Fibroblast of lung (primary cell): ENCODE measurements around the gene SLC66A2. TPM values are rescaled to one million over a fixed set of nuclear protein-coding genes. Genes with fewer than 3 reads are reported as not detected.

Source experiments
- DNase-seq, 2 donors: peaks; one replicate each; pipeline versions ENCODE4 v3.0.0 to v3.0.0-alpha.2; 2010; ENCODE audit warnings: low read depth in 2 of 2
- H2AFZ ChIP-seq: 2 replicates; pipeline ENCODE4 v1.5.1; 2012; ENCODE audit warnings: low read length, control low read depth, inconsistent platforms
- H3K27ac ChIP-seq: 2 replicates; pipeline ENCODE4 v1.5.1; 2011; ENCODE audit warnings: low read length, control low read depth; ENCODE audit not compliant: insufficient read depth
- H3K27me3 ChIP-seq: 2 replicates; pipeline ENCODE4 v1.5.1; 2011; ENCODE audit warnings: mild to moderate bottlenecking, low read length; ENCODE audit not compliant: control insufficient read depth, insufficient read depth
- H3K36me3 ChIP-seq: 2 replicates; pipeline ENCODE4 v1.5.1; 2011; ENCODE audit warnings: low read length; ENCODE audit not compliant: control insufficient read depth, insufficient read depth
- H3K4me1 ChIP-seq: 2 replicates; pipeline ENCODE4 v1.5.1; 2011; ENCODE audit warnings: low read length; ENCODE audit not compliant: control insufficient read depth, insufficient read depth; ENCODE audit errors: extremely low read depth
- H3K4me2 ChIP-seq: 2 replicates; pipeline ENCODE4 v1.5.1; 2011; ENCODE audit warnings: low read length, control low read depth; ENCODE audit not compliant: insufficient read depth; ENCODE audit errors: extremely low read depth
- H3K4me3 ChIP-seq, 4 experiments: fragments of 200-600 bp in 1 of 4; sonication (generic) in 1 of 4; replicated peaks in 1 of 4; 2 replicates each; pipeline ENCODE4 v1.5.1; 2011 to 2016; ENCODE audit warnings: low read length in 4 of 4, low read depth in 3 of 4, mild to moderate bottlenecking in 3 of 4, control low read depth in 2 of 4, inconsistent platforms in 1 of 4, mixed read lengths in 1 of 4; ENCODE audit not compliant: insufficient read depth in 1 of 4; ENCODE audit errors: control extremely low read depth in 1 of 4
- H3K79me2 ChIP-seq: 2 replicates; pipeline ENCODE4 v1.5.1; 2012; ENCODE audit warnings: mild to moderate bottlenecking, low read length, inconsistent platforms; ENCODE audit not compliant: control insufficient read depth, insufficient read depth
- H3K9ac ChIP-seq: 2 replicates; pipeline ENCODE4 v1.5.1; 2011; ENCODE audit warnings: mild to moderate bottlenecking, low read length, control low read depth; ENCODE audit not compliant: insufficient read depth
- H3K9me3 ChIP-seq: 2 replicates; pipeline ENCODE4 v1.5.1; 2012; ENCODE audit warnings: low read depth, low read length; ENCODE audit not compliant: control insufficient read depth, insufficient read depth
- H4K20me1 ChIP-seq: 2 replicates; pipeline ENCODE4 v1.5.1; 2011; ENCODE audit warnings: low read length; ENCODE audit not compliant: control insufficient read depth, insufficient read depth; ENCODE audit errors: extremely low read depth
- CTCF ChIP-seq, 2 donors: IDR thresholded peaks in 1 of 2; conservative IDR thresholded peaks in 1 of 2; 1 replicate in 1 of 2; 2 replicates in 1 of 2; pipeline ENCODE4 v1.5.1; 2011 to 2012; ENCODE audit warnings: low read length in 2 of 2, control low read depth in 1 of 2, inconsistent platforms in 1 of 2, low read depth in 1 of 2, mild to moderate bottlenecking in 1 of 2
- EZH2 ChIP-seq: IDR thresholded peaks from 2 replicates; pipeline ENCODE4 v1.5.1; 2012; ENCODE audit warnings: low read length, control low read depth, mild to moderate bottlenecking; ENCODE audit errors: missing control alignments
- polyA plus RNA-seq, 2 donors: library from polyadenylated mRNA; depleted of rRNA in 1 of 2; stranded (reverse) in 1 of 2; unstranded in 1 of 2; fragments of >200 nt; gene quantifications; 2 replicates each; pipeline ENCODE4 v1.2.1, GENCODE V29; 2011 to 2012; ENCODE audit warnings: missing spikeins in 1 of 2
- total RNA-seq: library from RNA; depleted of rRNA; stranded (reverse); fragments of >200 nt; gene quantifications from 2 replicates; pipeline ENCODE4 v1.2.1, GENCODE V29; 2014

Gene SLC66A2
- total and polyA plus RNA-seq, 2 donors (not counting 1 experiment from before 2014, with no cell fraction given), result 13.2 to 46.1 TPM

DNA sequence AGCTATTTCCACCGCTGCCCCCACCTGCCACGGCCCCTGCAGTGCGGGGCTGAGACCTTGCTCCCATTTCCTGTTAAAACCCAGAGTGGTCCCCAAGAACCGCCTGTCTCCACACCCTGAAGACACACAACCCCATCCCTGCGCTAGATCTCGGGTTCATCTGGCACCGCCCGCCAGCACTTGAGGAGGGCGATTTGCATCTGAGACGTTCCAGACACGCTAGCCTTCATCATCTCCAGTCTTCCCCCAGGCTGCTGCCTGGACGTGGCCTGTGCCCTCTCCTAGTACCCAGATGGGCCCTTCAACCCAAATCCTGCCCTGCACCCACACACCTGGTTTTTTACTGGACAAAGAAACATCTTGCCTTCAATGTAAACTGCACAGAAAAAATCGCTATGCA lies 49.8 kb downstream of the SLC66A2 start:
- no peak overlapping the region for H3K9ac ChIP-seq
- H3K4me1 ChIP-seq, result no peaks in the 10 kb centered on the region
- H2AFZ ChIP-seq, result no peak overlapping the region
- no peaks in the 10 kb centered on the region for H4K20me1 ChIP-seq
- no peak overlapping the region for H3K27ac ChIP-seq
- no peak for DNase-seq
- no peak overlapping the region for H3K4me2 ChIP-seq
- H3K9me3 ChIP-seq, result peaks cover 3% of the 10 kb centered on the region
- H3K36me3 ChIP-seq, result peaks cover 2% of the 10 kb centered on the region
- no peak for TF ChIP-seq EZH2
- no peak for TF ChIP-seq CTCF (conservative IDR thresholded peaks at IDR 0.05 in 1 of 2, IDR thresholded peaks at IDR 0.05 in 1 of 2; ENCODE audit: low read depth in 1 of 2, low read length in 2 of 2)
- no peak overlapping the region for H3K4me3 ChIP-seq
- no peaks in the 10 kb centered on the region for H3K79me2 ChIP-seq
- H3K27me3 ChIP-seq, result no peaks in the 10 kb centered on the region

GRCh38 chr18:79900610-79901570 lies 50.6 kb downstream of the SLC66A2 start:
- Histone ChIP-seq H3K9me3 (peaks cover 3% of the 10 kb centered on the region), H3K27me3 (no peaks in the 10 kb centered on the region), H3K36me3 (peaks cover 2% of the 10 kb centered on the region), H3K4me1 (no peaks in the 10 kb centered on the region), H3K4me2 (no peak overlapping the region), H2AFZ (no peak overlapping the region), H3K9ac (no peak overlapping the region), H3K4me3 (no peak overlapping the region), H3K79me2 (no peaks in the 10 kb centered on the region), H3K27ac (no peak overlapping the region), H4K20me1 (no peaks in the 10 kb centered on the region)
- no peak for DNase-seq
- TF ChIP-seq CTCF (conservative IDR thresholded peaks at IDR 0.05 in 1 of 2, IDR thresholded peaks at IDR 0.05 in 1 of 2; ENCODE audit: low read depth in 1 of 2, low read length in 2 of 2) (no peak), EZH2 (no peak)

DNA sequence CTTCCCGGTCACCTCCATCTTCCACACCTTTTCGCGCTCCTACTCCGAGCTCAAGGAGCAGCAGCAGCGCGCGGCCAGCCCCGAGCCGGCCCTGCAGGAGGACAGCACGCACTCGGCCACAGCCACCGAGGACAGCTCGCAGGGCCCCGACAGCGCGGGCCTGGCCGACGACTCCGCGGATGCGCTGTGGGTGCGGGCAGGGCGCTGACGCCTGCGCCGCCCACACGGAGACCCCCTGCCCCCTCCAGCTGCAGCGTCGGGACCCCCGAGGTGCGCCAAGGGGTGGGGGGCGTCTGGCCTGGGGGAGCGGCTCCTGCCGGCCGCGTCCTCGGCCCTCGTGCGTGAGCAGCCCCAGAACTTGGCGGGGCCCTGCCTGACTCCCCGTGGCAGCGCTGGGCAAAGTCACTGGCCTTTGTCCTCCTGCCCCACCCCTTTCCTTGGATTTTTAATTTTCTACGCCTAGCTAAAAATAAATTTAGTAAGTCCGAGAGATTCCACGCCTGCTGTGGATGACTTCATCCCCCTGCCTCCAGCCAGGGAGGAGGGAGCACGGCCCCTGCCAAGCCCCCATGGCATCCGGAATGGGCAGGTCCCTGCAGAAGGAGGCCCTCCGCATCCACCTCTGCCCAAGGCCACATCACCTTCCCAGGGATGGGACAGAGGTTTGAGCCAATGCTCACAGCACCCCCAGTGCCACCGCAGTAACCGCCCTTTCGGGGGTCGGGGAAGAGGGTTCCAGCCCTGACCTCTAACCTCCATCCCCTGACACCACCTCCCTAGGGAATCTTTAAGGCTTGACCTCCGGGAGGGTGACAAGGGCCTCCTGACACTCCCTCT lies 51.6 kb downstream of the SLC66A2 start:
- no peak overlapping the region for H3K4me3 ChIP-seq
- no peak overlapping the region for H3K9ac ChIP-seq
- peaks cover 2% of the 10 kb centered on the region for H3K36me3 ChIP-seq
- TF ChIP-seq CTCF (conservative IDR thresholded peaks at IDR 0.05 in 1 of 2, IDR thresholded peaks at IDR 0.05 in 1 of 2; ENCODE audit: low read depth in 1 of 2, low read length in 2 of 2) (no peak), EZH2 (no peak)
- H4K20me1 ChIP-seq, result no peaks in the 10 kb centered on the region
- no peaks in the 10 kb centered on the region for H3K4me1 ChIP-seq
- no peak for DNase-seq
- no peak overlapping the region for H2AFZ ChIP-seq
- no peak overlapping the region for H3K27ac ChIP-seq
- H3K4me2 ChIP-seq, result no peak overlapping the region
- no peaks in the 10 kb centered on the region for H3K79me2 ChIP-seq
- peaks cover 3% of the 10 kb centered on the region for H3K9me3 ChIP-seq
- no peaks in the 10 kb centered on the region for H3K27me3 ChIP-seq
